HEK293 (cell line): Measurements from ENCODE around the gene CATSPER1.

Experiments
- BCL11A ChIP-seq: fragments of 450-650 bp; formaldehyde crosslinking; IDR thresholded peaks from 2 replicates; pipeline ENCODE4 v1.5.1; 2016; ENCODE audit warnings: low read depth, missing biosample characterization, missing genetic modification characterization
- BCL6B ChIP-seq: fragments of 450-650 bp; formaldehyde crosslinking; IDR thresholded peaks from 2 replicates; pipeline ENCODE4 v1.5.1; 2017; ENCODE audit warnings: missing biosample characterization, missing genetic modification characterization
- EGR2 ChIP-seq: fragments of 450-650 bp; formaldehyde crosslinking; IDR thresholded peaks from 2 replicates; pipeline ENCODE4 v1.5.1; 2016; ENCODE audit warnings: low read depth, missing biosample characterization, missing genetic modification characterization
- HIC1 ChIP-seq: fragments of 450-650 bp; formaldehyde crosslinking; IDR thresholded peaks from 2 replicates; pipeline ENCODE4 v1.5.1; 2016; ENCODE audit warnings: missing biosample characterization, missing genetic modification characterization
- MEIS1 ChIP-seq: sonication (generic); formaldehyde crosslinking; IDR thresholded peaks from 2 replicates; pipeline ENCODE4 v1.8.1; 2022; ENCODE audit warnings: missing genetic modification reagents, mild to moderate bottlenecking, borderline replicate concordance
- OSR2 ChIP-seq: fragments of 450-650 bp; formaldehyde crosslinking; IDR thresholded peaks from 2 replicates; pipeline ENCODE4 v1.5.1; 2016; ENCODE audit warnings: missing biosample characterization, missing genetic modification characterization
- PATZ1 ChIP-seq: fragments of 450-650 bp; formaldehyde crosslinking; IDR thresholded peaks from 2 replicates; pipeline ENCODE4 v1.5.1; 2016; ENCODE audit warnings: missing biosample characterization, missing genetic modification characterization
- PBX3 ChIP-seq: sonication (generic); formaldehyde crosslinking; IDR thresholded peaks from 2 replicates; pipeline ENCODE4 v1.8.1; 2022; ENCODE audit warnings: mild to moderate bottlenecking, moderate library complexity, missing genetic modification reagents
- REPIN1 ChIP-seq: fragments of 450-650 bp; formaldehyde crosslinking; IDR thresholded peaks from 2 replicates; pipeline ENCODE4 v1.5.1; 2017; ENCODE audit warnings: missing biosample characterization, missing genetic modification characterization, low read depth
- SP3 ChIP-seq: fragments of 450-650 bp; formaldehyde crosslinking; IDR thresholded peaks from 2 replicates; pipeline ENCODE4 v1.5.1; 2016; ENCODE audit warnings: missing biosample characterization, missing genetic modification characterization
- YY1 ChIP-seq: fragments of 450-650 bp; formaldehyde crosslinking; IDR thresholded peaks from 2 replicates; pipeline ENCODE4 v1.5.1; 2018; ENCODE audit warnings: missing biosample characterization, missing genetic modification characterization
- ZBTB26 ChIP-seq: fragments of 450-650 bp; formaldehyde crosslinking; optimal IDR thresholded peaks from 2 replicates; pipeline ENCODE3; 2016; ENCODE audit warnings: missing biosample characterization, mild to moderate bottlenecking, missing genetic modification characterization
- ZBTB48 ChIP-seq: fragments of 450-650 bp; formaldehyde crosslinking; IDR thresholded peaks from 2 replicates; pipeline ENCODE4 v1.5.1; 2016; ENCODE audit warnings: missing biosample characterization, missing genetic modification characterization
- ZBTB6 ChIP-seq: fragments of 450-650 bp; formaldehyde crosslinking; IDR thresholded peaks from 2 replicates; pipeline ENCODE4 v1.5.1; 2017; ENCODE audit warnings: missing biosample characterization, missing genetic modification characterization
- ZFHX2 ChIP-seq: fragments of 450-650 bp; formaldehyde crosslinking; conservative IDR thresholded peaks from 2 replicates; pipeline ENCODE4 v1.5.1; 2016; ENCODE audit warnings: missing biosample characterization, missing genetic modification characterization
- ZFP3 ChIP-seq: fragments of 450-650 bp; formaldehyde crosslinking; IDR thresholded peaks from 2 replicates; pipeline ENCODE4 v1.5.1; 2016; ENCODE audit warnings: low read depth, missing biosample characterization, missing genetic modification characterization
- ZFP37 ChIP-seq: fragments of 450-650 bp; formaldehyde crosslinking; IDR thresholded peaks from 2 replicates; pipeline ENCODE4 v1.5.1; 2016; ENCODE audit warnings: missing biosample characterization, missing genetic modification characterization
- ZIC2 ChIP-seq: fragments of 450-650 bp; formaldehyde crosslinking; IDR thresholded peaks from 2 replicates; pipeline ENCODE4 v1.5.1; 2016; ENCODE audit warnings: missing biosample characterization, missing genetic modification characterization
- ZNF223 ChIP-seq: fragments of 450-650 bp; formaldehyde crosslinking; IDR thresholded peaks from 2 replicates; pipeline ENCODE4 v1.5.1; 2016; ENCODE audit warnings: missing biosample characterization, missing genetic modification characterization
- ZNF274 ChIP-seq, 2 experiments: fragments of 200-500 bp in 1 of 2; fragments of 450-650 bp in 1 of 2; sonication (Bioruptor generic) in 1 of 2; formaldehyde crosslinking in 1 of 2; IDR thresholded peaks; 2 replicates each; pipeline versions ENCODE4 v1.5.1 to v1.6.1; 2014 to 2016; ENCODE audit warnings: borderline replicate concordance in 1 of 2, inconsistent platforms in 1 of 2, low read length in 1 of 2, missing biosample characterization in 1 of 2, missing genetic modification characterization in 1 of 2
- ZNF302 ChIP-seq: fragments of 450-650 bp; formaldehyde crosslinking; IDR thresholded peaks from 2 replicates; pipeline ENCODE4 v1.5.1; 2016; ENCODE audit warnings: missing biosample characterization, missing genetic modification characterization, low read depth
- ZNF341 ChIP-seq: fragments of 450-650 bp; formaldehyde crosslinking; IDR thresholded peaks from 2 replicates; pipeline ENCODE4; 2016; ENCODE audit warnings: low read depth, missing biosample characterization, missing genetic modification characterization
- ZNF394 ChIP-seq: fragments of 450-650 bp; formaldehyde crosslinking; IDR thresholded peaks from 2 replicates; pipeline ENCODE4 v1.5.1; 2016; ENCODE audit warnings: missing biosample characterization, missing genetic modification characterization, mild to moderate bottlenecking, moderate library complexity, borderline replicate concordance
- ZNF549 ChIP-seq: fragments of 450-650 bp; IDR thresholded peaks from 2 replicates; pipeline ENCODE4 v1.5.1; 2018; ENCODE audit warnings: missing biosample characterization, missing genetic modification characterization, mild to moderate bottlenecking, inconsistent platforms, moderate library complexity
- ZNF560 ChIP-seq: fragments of 450-650 bp; formaldehyde crosslinking; IDR thresholded peaks from 2 replicates; pipeline ENCODE4 v1.5.1; 2017; ENCODE audit warnings: missing biosample characterization, missing genetic modification characterization, borderline replicate concordance
- ZNF654 ChIP-seq: fragments of 450-650 bp; formaldehyde crosslinking; IDR thresholded peaks from 2 replicates; pipeline ENCODE4 v1.5.1; 2016; ENCODE audit warnings: low read depth, missing biosample characterization, missing genetic modification characterization
- ZNF747 ChIP-seq: fragments of 450-650 bp; formaldehyde crosslinking; IDR thresholded peaks from 2 replicates; pipeline ENCODE4 v1.5.1; 2016; ENCODE audit warnings: missing biosample characterization, missing genetic modification characterization
- ZNF785 ChIP-seq: fragments of 450-650 bp; formaldehyde crosslinking; IDR thresholded peaks from 2 replicates; pipeline ENCODE4 v1.5.1; 2016; ENCODE audit warnings: missing biosample characterization, missing genetic modification characterization
- ZNF791 ChIP-seq: fragments of 450-650 bp; formaldehyde crosslinking; IDR thresholded peaks from 2 replicates; pipeline ENCODE4 v1.5.1; 2016; ENCODE audit warnings: missing biosample characterization, missing genetic modification characterization
- ZSCAN16 ChIP-seq: fragments of 450-650 bp; formaldehyde crosslinking; IDR thresholded peaks from 2 replicates; pipeline ENCODE4 v1.5.1; 2016; ENCODE audit warnings: missing biosample characterization, missing genetic modification characterization

The CATSPER1 gene

GRCh38 chr11:66068154-66068821 lies 42.0 kb upstream of the CATSPER1 start (continued):
- no peak for TF ChIP-seq BCL11A
- TF ChIP-seq ZNF274 (IDR thresholded peaks at IDR 0.05; ENCODE audit: low read length) = no peak
- no peak for TF ChIP-seq ZNF274 (tag by site-specific recombination; IDR thresholded peaks at IDR 0.05; ENCODE audit: borderline replicate concordance)
- no peak for TF ChIP-seq REPIN1
- no peak for TF ChIP-seq PBX3
- no peak for TF ChIP-seq ZFHX2 (tag by site-specific recombination)
- no peak for TF ChIP-seq ZFP3
- no peak for TF ChIP-seq ZBTB26
- TF ChIP-seq ZNF785 (tag by site-specific recombination) = no peak
- no peak for TF ChIP-seq EGR2 (tag by site-specific recombination)
- TF ChIP-seq ZBTB6 = no peak
- no peak for TF ChIP-seq YY1 (tag by site-specific recombination)
- TF ChIP-seq ZNF223 = no peak
- no peak for TF ChIP-seq ZNF560 (tag by site-specific recombination)
- no peak for TF ChIP-seq ZNF302 (tag by site-specific recombination)
- TF ChIP-seq OSR2 (tag by site-specific recombination) = peak; percentile 27; the same call in 1 of the 2 replicates
- TF ChIP-seq ZFP37 = no peak
- peak; percentile 30; the same call in 1 of the 2 replicates for TF ChIP-seq ZBTB48 (tag by site-specific recombination)
- TF ChIP-seq ZIC2 (tag by site-specific recombination) = no peak
- no peak for TF ChIP-seq ZNF394
- 0 out of 2 replicates have a peak, but pooled peaks have one; percentile 15 for TF ChIP-seq HIC1 (tag by site-specific recombination)
- TF ChIP-seq SP3 (tag by site-specific recombination) = no peak
- no peak for TF ChIP-seq PATZ1
- no peak for TF ChIP-seq ZNF791 (tag by site-specific recombination)
- no peak for TF ChIP-seq ZNF341 (tag by site-specific recombination)
- peak; percentile 61 for TF ChIP-seq ZNF654 (tag by site-specific recombination)
- no peak for TF ChIP-seq ZSCAN16 (tag by site-specific recombination)
- TF ChIP-seq ZNF549 (tag by site-specific recombination) = no peak
- TF ChIP-seq MEIS1 (CRISPR knock-in tag) = no peak
- TF ChIP-seq ZNF747 (tag by site-specific recombination) = no peak
- no peak for TF ChIP-seq BCL6B (tag by site-specific recombination)
